Astrocyte of the cerebellum (primary cell): ENCODE data around the gene TAOK3.

Source experiments
- DNase-seq: peaks from one replicate; pipeline ENCODE4 v3.0.0-alpha.2; 2011; ENCODE audit warnings: low read depth
- H3K4me3 ChIP-seq: 2 replicates; pipeline ENCODE4 v1.5.1; 2011; ENCODE audit warnings: mild to moderate bottlenecking, low read depth, low read length, moderate library complexity
- in situ Hi-C: cut with HindIII; loops from 2 replicates; pipeline ENCODE4 v1.10.0; 2017; ENCODE audit warnings: low sequenced_read_pairs
- TF ChIP-seq, protein P1 (sequence below): IDR thresholded peaks from 2 replicates; pipeline ENCODE4 v1.5.1; 2012; ENCODE audit warnings: low read length, low read depth, moderate library complexity, mild to moderate bottlenecking; ENCODE audit errors: missing control alignments

Gene TAOK3

DNA sequence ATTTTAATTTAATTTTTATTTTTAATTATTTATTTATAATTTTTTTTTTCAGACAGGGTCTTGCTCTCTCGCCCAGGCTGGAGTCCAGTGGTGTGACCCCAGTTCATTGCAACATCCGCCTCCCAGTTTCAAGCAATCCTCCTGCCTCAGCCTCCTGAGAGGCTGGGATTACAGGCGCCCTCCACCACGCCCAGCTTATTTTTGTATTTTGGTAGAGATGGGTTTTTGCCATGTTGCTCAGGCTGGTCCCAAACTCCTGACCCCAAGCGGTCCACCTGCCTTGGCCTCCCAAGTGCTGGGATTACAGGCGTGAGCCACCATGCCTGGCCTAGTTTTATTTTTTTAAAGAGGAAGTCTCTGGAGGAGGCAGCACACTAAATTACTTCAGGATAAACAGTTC is 250.4 kb downstream of the TAOK3 start:
- TF ChIP-seq, protein P1, sequence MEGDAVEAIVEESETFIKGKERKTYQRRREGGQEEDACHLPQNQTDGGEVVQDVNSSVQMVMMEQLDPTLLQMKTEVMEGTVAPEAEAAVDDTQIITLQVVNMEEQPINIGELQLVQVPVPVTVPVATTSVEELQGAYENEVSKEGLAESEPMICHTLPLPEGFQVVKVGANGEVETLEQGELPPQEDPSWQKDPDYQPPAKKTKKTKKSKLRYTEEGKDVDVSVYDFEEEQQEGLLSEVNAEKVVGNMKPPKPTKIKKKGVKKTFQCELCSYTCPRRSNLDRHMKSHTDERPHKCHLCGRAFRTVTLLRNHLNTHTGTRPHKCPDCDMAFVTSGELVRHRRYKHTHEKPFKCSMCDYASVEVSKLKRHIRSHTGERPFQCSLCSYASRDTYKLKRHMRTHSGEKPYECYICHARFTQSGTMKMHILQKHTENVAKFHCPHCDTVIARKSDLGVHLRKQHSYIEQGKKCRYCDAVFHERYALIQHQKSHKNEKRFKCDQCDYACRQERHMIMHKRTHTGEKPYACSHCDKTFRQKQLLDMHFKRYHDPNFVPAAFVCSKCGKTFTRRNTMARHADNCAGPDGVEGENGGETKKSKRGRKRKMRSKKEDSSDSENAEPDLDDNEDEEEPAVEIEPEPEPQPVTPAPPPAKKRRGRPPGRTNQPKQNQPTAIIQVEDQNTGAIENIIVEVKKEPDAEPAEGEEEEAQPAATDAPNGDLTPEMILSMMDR = no peak
- DNase-seq = no peak
- in situ Hi-C loops = no loop called here
- H3K4me3 ChIP-seq = no peak overlapping the region

DNA sequence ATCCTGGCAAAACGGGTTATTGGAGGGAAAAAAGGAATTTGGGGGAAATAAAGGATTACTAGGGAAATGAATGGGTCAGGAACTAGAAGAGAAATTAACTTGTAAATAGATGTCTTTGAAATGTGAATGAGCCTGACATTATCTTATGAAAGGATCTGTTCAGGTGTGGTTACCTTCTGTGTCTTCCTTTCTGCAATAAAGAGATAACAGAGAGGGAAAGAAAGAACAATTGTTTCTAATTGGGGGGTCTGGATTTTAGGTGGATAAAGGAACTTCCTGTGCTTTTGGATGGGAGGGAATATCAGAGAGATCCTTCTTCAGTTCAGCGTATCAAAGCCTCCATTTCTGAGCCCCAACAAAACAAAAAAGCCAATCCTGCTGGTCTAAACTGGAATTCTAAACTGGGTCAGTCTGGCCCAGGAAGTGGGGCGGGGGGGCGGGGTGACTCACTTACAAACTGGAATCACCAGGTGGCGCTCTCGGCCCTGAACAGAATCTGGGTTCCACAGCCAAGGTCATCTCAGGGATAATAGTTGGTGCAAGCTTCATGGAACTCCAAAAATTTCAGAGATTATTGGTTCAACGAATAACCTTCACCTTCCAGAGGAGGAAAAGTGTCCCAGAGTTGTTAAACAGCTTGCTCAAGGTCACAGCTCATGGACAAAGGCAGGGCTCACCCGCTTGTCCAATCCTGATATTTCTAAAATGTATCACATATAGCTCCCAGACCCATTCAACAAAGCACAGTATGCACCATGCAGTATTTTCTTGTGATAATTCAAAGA is 251.9 kb downstream of the TAOK3 start:
- in situ Hi-C loops = no loop called here
- peak; percentile 39 for DNase-seq
- TF ChIP-seq, protein P1 = peak; percentile 54
- no peak overlapping the region for H3K4me3 ChIP-seq

DNA sequence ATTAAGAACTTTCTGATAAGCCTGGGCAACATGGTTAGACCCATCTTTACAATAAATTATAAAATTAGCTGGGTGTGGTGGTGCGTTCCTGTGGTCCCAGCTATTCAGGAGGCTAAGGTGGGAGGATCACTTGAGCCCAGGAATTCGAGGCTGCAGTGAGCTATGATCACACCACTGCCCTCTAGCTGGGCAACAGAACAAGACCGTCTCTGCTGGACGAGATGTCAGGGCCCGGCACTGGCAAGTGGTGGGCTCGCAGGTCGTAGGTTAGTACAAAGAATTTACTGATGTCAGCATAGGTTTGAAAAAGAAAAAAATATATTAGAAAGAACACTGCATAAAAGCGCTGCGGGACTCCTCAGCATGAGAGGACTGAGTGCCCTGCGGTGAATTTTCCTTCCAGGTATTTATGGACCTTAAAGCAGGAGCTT is 253.2 kb downstream of the TAOK3 start:
- in situ Hi-C loops = no loop called here
- TF ChIP-seq, protein P1 = no peak
- H3K4me3 ChIP-seq = no peak overlapping the region
- no peak for DNase-seq

DNA sequence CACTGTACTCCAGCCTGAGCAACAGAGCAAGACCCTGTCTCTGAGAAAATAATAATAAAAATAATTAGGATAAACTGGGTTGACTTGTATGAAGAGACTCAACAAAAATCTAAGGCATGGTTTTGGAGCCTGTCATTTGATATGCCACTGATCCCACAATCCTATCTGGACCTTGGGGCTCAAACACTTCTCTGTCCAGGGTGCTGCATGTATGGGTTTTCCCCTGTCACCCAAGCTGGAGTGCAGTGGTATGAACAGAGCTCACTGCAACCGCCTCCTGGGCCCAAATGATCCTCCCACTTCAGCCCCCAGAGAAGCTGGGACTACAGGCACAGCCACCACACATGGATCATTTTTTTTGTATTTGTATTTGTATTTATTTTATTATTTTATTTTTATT is 263.6 kb downstream of the TAOK3 start:
- TF ChIP-seq, protein P1 = no peak
- in situ Hi-C loops = no loop called here
- H3K4me3 ChIP-seq = no peak overlapping the region
- no peak for DNase-seq

DNA sequence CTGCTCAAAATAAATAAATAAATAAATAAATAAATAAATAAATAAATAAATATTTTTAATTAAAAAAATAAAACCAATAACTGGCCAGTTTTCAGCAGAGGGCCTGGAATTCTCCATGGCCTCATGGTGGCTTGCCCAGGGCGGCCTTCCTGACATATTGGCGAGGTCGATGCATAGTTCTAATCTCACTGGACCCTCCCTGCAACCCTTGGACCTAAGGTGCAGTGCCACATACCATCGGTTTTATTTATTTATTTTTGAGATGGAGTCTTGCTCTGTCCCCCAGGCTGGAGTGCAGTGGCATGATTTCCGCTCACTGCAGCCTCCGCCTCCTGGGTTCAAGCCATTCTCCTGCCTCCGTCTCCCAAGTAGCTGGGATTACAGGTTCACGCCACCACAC is 265.0 kb downstream of the TAOK3 start:
- TF ChIP-seq, protein P1 = no peak
- in situ Hi-C loops = no loop called here
- no peak for DNase-seq
- no peak overlapping the region for H3K4me3 ChIP-seq

DNA sequence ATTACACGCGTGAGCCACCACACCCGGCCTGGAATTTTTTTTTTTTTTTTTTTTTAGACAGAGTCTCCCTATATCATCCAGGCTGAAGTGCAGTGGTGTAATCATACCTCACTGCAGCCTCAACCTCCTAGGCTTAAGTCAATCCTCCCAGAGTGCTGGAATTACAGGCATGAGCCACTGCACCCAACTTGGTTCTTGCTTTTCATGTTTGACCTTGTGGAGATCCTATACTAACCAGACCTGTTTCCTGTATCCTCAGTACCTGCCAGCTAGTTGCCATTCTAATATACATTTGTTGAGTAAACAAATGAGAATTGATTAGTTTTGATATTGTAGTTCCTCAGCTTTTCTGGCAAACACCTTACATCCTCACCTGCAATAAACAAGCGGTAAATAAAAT is 265.7 kb downstream of the TAOK3 start:
- TF ChIP-seq, protein P1 = no peak
- in situ Hi-C loops = no loop called here
- DNase-seq = no peak
- no peak overlapping the region for H3K4me3 ChIP-seq
